ENCODE data around the gene MPHOSPH8. TPM values are rescaled to one million over a fixed set of nuclear protein-coding genes. Genes with fewer than 3 reads are reported as not detected.
"Not testable (repeated sequence)": the region's sequence is repeated elsewhere in the genome, so short reads cannot be mapped to it uniquely, and the experiment has no call there.

Gene MPHOSPH8
- polyA plus RNA-seq, 1 donor: 34.9 TPM

- DNase-seq (ENCODE audit: low read depth): no peak
These were observed 48.1 kb downstream of the MPHOSPH8 start for GRCh38 chr13:19681517-19681916.

GRCh38 chr13:19685034-19685433 lies 51.6 kb downstream of the MPHOSPH8 start:
- DNase-seq (ENCODE audit: low read depth): no peak

- DNase-seq (ENCODE audit: low read depth): no peak
These were observed 52.0 kb downstream of the MPHOSPH8 start for GRCh38 chr13:19685437-19685836.

GRCh38 chr13:19691447-19691846 lies 58.0 kb downstream of the MPHOSPH8 start:
- not testable (repeated sequence) for DNase-seq (ENCODE audit: low read depth)

GRCh38 chr13:19695428-19695827 lies 62.0 kb downstream of the MPHOSPH8 start:
- DNase-seq (ENCODE audit: low read depth): no peak

GRCh38 chr13:19695829-19696228 lies 62.4 kb downstream of the MPHOSPH8 start:
- DNase-seq (ENCODE audit: low read depth): no peak

GRCh38 chr13:19700963-19701362 lies 67.5 kb downstream of the MPHOSPH8 start:
- DNase-seq (ENCODE audit: low read depth): not testable (repeated sequence)

GRCh38 chr13:19701619-19702018 lies 68.2 kb downstream of the MPHOSPH8 start:
- DNase-seq (ENCODE audit: low read depth): not testable (repeated sequence)

- not testable (repeated sequence) for DNase-seq (ENCODE audit: low read depth)
These were observed 70.8 kb downstream of the MPHOSPH8 start for GRCh38 chr13:19704256-19704655.

- DNase-seq (ENCODE audit: low read depth): not testable (repeated sequence)
These were observed 75.6 kb downstream of the MPHOSPH8 start for GRCh38 chr13:19709039-19709438.

- DNase-seq (ENCODE audit: low read depth): not testable (repeated sequence)
These were observed 76.3 kb downstream of the MPHOSPH8 start for GRCh38 chr13:19709782-19710181.

GRCh38 chr13:19713186-19713965 lies 79.9 kb downstream of the MPHOSPH8 start:
- DNase-seq (ENCODE audit: low read depth): no peak

- DNase-seq (ENCODE audit: low read depth): no peak
These were observed 86.6 kb downstream of the MPHOSPH8 start for GRCh38 chr13:19720039-19720438.

Other genes with a start within 250 kb of the MPHOSPH8 start
- not detected for gene TPTE2, start 72.1 kb upstream of the MPHOSPH8 start, polyA plus RNA-seq (ENCODE audit: insufficient read length)
- gene PSPC1, start 149.3 kb downstream of the MPHOSPH8 start, polyA plus RNA-seq (ENCODE audit: insufficient read length): 46.5 TPM
- 13.9 TPM for gene ZMYM5, start 230.0 kb downstream of the MPHOSPH8 start, polyA plus RNA-seq (ENCODE audit: insufficient read length)